ENCODE measurements around the gene CISTR.

The CISTR gene

GRCh38 chr12:53758081-53758729 lies 6.4 kb upstream of the CISTR start (continued):
- TF ChIP-seq, protein P1, sequence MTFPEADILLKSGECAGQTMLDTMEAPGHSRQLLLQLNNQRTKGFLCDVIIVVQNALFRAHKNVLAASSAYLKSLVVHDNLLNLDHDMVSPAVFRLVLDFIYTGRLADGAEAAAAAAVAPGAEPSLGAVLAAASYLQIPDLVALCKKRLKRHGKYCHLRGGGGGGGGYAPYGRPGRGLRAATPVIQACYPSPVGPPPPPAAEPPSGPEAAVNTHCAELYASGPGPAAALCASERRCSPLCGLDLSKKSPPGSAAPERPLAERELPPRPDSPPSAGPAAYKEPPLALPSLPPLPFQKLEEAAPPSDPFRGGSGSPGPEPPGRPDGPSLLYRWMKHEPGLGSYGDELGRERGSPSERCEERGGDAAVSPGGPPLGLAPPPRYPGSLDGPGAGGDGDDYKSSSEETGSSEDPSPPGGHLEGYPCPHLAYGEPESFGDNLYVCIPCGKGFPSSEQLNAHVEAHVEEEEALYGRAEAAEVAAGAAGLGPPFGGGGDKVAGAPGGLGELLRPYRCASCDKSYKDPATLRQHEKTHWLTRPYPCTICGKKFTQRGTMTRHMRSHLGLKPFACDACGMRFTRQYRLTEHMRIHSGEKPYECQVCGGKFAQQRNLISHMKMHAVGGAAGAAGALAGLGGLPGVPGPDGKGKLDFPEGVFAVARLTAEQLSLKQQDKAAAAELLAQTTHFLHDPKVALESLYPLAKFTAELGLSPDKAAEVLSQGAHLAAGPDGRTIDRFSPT (tag by site-specific recombination; IDR thresholded peaks at IDR 0.05) = no peak
- no peak for TF ChIP-seq ZNF155 (tag by site-specific recombination; IDR thresholded peaks at IDR 0.05)
- 0 out of 2 replicates have a peak, but pooled peaks have one; percentile 29 for TF ChIP-seq WT1 (tag by site-specific recombination; IDR thresholded peaks at IDR 0.05)

GRCh38 chr12:53757101-53757770 lies 5.5 kb upstream of the CISTR start:
- ChIA-PET POLR2A (interaction anchor here (0.7 to 1.0 kb wide), 5 partner anchors 10 to 238 kb away, joined by 3 read pairs; partner anchors contain the start of gene HOXC13), CTCF (interaction anchor here (0.6 to 11.4 kb wide), 44 partner anchors 9 to 514 kb away, joined by 3 to 172 read pairs (median 4); partner anchors contain the start of genes HOXC10, HOXC12, HOXC13 and HOXC9)
- TF ChIP-seq ZSCAN30 (tag by site-specific recombination; IDR thresholded peaks at IDR 0.05) (peak; percentile 28), GLIS1 (tag by site-specific recombination; IDR thresholded peaks at IDR 0.05) (peak; percentile 46; the same call in 1 of the 2 replicates), ZNF654 (tag by site-specific recombination; IDR thresholded peaks at IDR 0.05; ENCODE audit: low read depth) (peak; percentile 55), ZNF335 (tag by site-specific recombination; conservative IDR thresholded peaks at IDR 0.05) (peak; percentile 64), ZNF629 (tag by site-specific recombination; IDR thresholded peaks at IDR 0.05) (peak; percentile 34; the same call in 1 of the 2 replicates), GLIS2 (tag by site-specific recombination; IDR thresholded peaks at IDR 0.05) (peak; percentile 29; the same call in 1 of the 2 replicates), ZBTB17 (tag by site-specific recombination; IDR thresholded peaks at IDR 0.05) (peak; percentile 91), ZNF23 (tag by site-specific recombination; IDR thresholded peaks at IDR 0.05; ENCODE audit: borderline replicate concordance) (no peak)
- TF ChIP-seq, protein P2, sequence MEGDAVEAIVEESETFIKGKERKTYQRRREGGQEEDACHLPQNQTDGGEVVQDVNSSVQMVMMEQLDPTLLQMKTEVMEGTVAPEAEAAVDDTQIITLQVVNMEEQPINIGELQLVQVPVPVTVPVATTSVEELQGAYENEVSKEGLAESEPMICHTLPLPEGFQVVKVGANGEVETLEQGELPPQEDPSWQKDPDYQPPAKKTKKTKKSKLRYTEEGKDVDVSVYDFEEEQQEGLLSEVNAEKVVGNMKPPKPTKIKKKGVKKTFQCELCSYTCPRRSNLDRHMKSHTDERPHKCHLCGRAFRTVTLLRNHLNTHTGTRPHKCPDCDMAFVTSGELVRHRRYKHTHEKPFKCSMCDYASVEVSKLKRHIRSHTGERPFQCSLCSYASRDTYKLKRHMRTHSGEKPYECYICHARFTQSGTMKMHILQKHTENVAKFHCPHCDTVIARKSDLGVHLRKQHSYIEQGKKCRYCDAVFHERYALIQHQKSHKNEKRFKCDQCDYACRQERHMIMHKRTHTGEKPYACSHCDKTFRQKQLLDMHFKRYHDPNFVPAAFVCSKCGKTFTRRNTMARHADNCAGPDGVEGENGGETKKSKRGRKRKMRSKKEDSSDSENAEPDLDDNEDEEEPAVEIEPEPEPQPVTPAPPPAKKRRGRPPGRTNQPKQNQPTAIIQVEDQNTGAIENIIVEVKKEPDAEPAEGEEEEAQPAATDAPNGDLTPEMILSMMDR (tag by site-specific recombination; IDR thresholded peaks at IDR 0.05) = peak; percentile 66
- TF ChIP-seq, protein P3, sequence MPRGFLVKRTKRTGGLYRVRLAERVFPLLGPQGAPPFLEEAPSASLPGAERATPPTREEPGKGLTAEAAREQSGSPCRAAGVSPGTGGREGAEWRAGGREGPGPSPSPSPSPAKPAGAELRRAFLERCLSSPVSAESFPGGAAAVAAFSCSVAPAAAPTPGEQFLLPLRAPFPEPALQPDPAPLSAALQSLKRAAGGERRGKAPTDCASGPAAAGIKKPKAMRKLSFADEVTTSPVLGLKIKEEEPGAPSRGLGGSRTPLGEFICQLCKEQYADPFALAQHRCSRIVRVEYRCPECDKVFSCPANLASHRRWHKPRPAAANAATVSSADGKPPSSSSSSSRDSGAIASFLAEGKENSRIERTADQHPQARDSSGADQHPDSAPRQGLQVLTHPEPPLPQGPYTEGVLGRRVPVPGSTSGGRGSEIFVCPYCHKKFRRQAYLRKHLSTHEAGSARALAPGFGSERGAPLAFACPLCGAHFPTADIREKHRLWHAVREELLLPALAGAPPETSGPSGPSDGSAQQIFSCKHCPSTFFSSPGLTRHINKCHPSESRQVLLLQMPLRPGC (tag by site-specific recombination; IDR thresholded peaks at IDR 0.05) = no peak
- H3K4me1 ChIP-seq (ENCODE audit: control insufficient read depth, insufficient read depth, low read length) = peaks cover 16% of the 10 kb centered on the region
- H3K27ac ChIP-seq (ENCODE audit: extremely low read depth, low read depth, low read length) = no peak overlapping the region
- peak overlapping the region; percentile 12 for H3K4me3 ChIP-seq (ENCODE audit: low read depth, low read length)
- no peaks in the 10 kb centered on the region for H3K36me3 ChIP-seq (ENCODE audit: control insufficient read depth in 2 of 2, insufficient read depth in 1 of 2, low read length in 2 of 2)
- no peaks in the 10 kb centered on the region for H3K9me3 ChIP-seq (ENCODE audit: control insufficient read depth, insufficient read depth, low read depth, low read length)

GRCh38 chr12:53756300-53757100 lies 4.7 kb upstream of the CISTR start:
- POLR2A ChIA-PET = interaction anchor here (0.7 to 0.9 kb wide), 2 partner anchors 235 to 239 kb away, joined by 3 read pairs; no protein-coding TSS in a partner anchor
- H3K9me3 ChIP-seq (ENCODE audit: control insufficient read depth, insufficient read depth, low read depth, low read length) = no peaks in the 10 kb centered on the region
- peak overlapping the region; percentile 43; the same call in 1 of the 2 replicates for H3K27ac ChIP-seq (ENCODE audit: extremely low read depth, low read depth, low read length)
- H3K4me3 ChIP-seq (ENCODE audit: low read depth, low read length) = no peak overlapping the region
- H3K4me1 ChIP-seq (ENCODE audit: control insufficient read depth, insufficient read depth, low read length) = peaks cover 18% of the 10 kb centered on the region
- no peaks in the 10 kb centered on the region for H3K36me3 ChIP-seq (ENCODE audit: control insufficient read depth in 2 of 2, insufficient read depth in 1 of 2, low read length in 2 of 2)
- CTCF ChIA-PET = interaction anchor here (0.6 to 11.4 kb wide), 37 partner anchors 9 to 462 kb away, joined by 3 to 172 read pairs (median 4); partner anchors contain the start of genes HOXC10, HOXC12 and HOXC9
- TF ChIP-seq ZNF514 (tag by site-specific recombination; IDR thresholded peaks at IDR 0.05) (peak; percentile 60; the same call in 1 of the 2 replicates), ZNF16 (tag by site-specific recombination; IDR thresholded peaks at IDR 0.05; ENCODE audit: low read depth) (no peak), ZNF544 (tag by site-specific recombination; IDR thresholded peaks at IDR 0.05) (no peak), ZNF433 (tag by site-specific recombination; IDR thresholded peaks at IDR 0.05; ENCODE audit: low read depth) (no peak), ZNF624 (tag by site-specific recombination; IDR thresholded peaks at IDR 0.05) (no peak), ZNF621 (tag by site-specific recombination; IDR thresholded peaks at IDR 0.05) (no peak), ZBTB26 (tag by site-specific recombination; optimal IDR thresholded peaks at IDR 0.05) (no peak), ZNF639 (tag by site-specific recombination; IDR thresholded peaks at IDR 0.05) (no peak), ZNF202 (tag by site-specific recombination; IDR thresholded peaks at IDR 0.05; ENCODE audit: borderline replicate concordance) (no peak)

Measured in HEK293 (cell line).